GM21447 (cell line): ENCODE data around the gene PNP.

Experiments used
- ATAC-seq: cut with Tn5 transposase; IDR thresholded peaks from one replicate; pipeline ENCODE4 v1.9.1; 2021; ENCODE audit not compliant: unreplicated experiment

PNP gene

GRCh38 chr14:20454516-20455354 lies 14.5 kb upstream of the PNP start, which contains the start of the genes APEX1 and OSGEP:
Gene APEX1 (plus strand): TSS chr14:20455226. CDS start chr14:20455646, 420 bp downstream.
Gene OSGEP (minus strand): TSS chr14:20454812. CDS start chr14:20454683, 129 bp downstream.
- peak; percentile 92 for ATAC-seq

GRCh38 chr14:20455355-20456300 lies 13.6 kb upstream of the PNP start:
- peak; percentile 35 for ATAC-seq

- ATAC-seq: no peak
Observed at GRCh38 chr14:20456971-20457370, 12.2 kb upstream of the PNP start.

GRCh38 chr14:20458031-20458789 lies 11.0 kb upstream of the PNP start:
- ATAC-seq: no peak

GRCh38 chr14:20460458-20461224 lies 8.6 kb upstream of the PNP start:
- ATAC-seq: peak; percentile 3

GRCh38 chr14:20461225-20462141 lies 7.7 kb upstream of the PNP start, which contains the start of gene PIP4P1:
Gene PIP4P1 (minus strand): TSS chr14:20461434. CDS start chr14:20461325, 109 bp downstream.
- peak; percentile 92 for ATAC-seq

GRCh38 chr14:20468764-20469241 lies 403 bp upstream of the PNP start:
- no peak for ATAC-seq

- peak; percentile 33 for ATAC-seq
Observed at GRCh38 chr14:20469890-20470602, 840 bp downstream of the PNP start.

GRCh38 chr14:20470603-20470901 lies 1.3 kb downstream of the PNP start:
- no peak for ATAC-seq

GRCh38 chr14:20472536-20473169 lies 3.4 kb downstream of the PNP start:
- ATAC-seq: no peak

GRCh38 chr14:20476776-20477175 lies 7.6 kb downstream of the PNP start:
- ATAC-seq: no peak

- no peak for ATAC-seq
Observed at GRCh38 chr14:20477211-20477876, 8.1 kb downstream of the PNP start.

- no peak for ATAC-seq
Observed at GRCh38 chr14:20478894-20479293, 9.7 kb downstream of the PNP start.

GRCh38 chr14:20482382-20482781 lies 13.2 kb downstream of the PNP start:
- ATAC-seq: no peak

- ATAC-seq: no peak
Observed at GRCh38 chr14:20485900-20486299, 16.7 kb downstream of the PNP start.

GRCh38 chr14:20486684-20487395 lies 17.6 kb downstream of the PNP start:
- no peak for ATAC-seq

- ATAC-seq: no peak
Observed at GRCh38 chr14:20487396-20487725, 18.2 kb downstream of the PNP start.
